ENCODE measurements around the gene HMGN5. TPM values are rescaled to one million over a fixed set of nuclear protein-coding genes. Genes with fewer than 3 reads are reported as not detected.

HMGN5 gene
- total RNA-seq (2022; extraction: Qiagen RNA extraction): 1.6 to 3.8 TPM (median 2.4 TPM) in 5 replicates

GRCh38 chrX:81201671-81202455, at the start of gene HMGN5, which contains the start of gene SH3BGRL:
TSS of gene HMGN5 (minus strand) at chrX:81201913. CDS start at chrX:81121549, 80,364 bp downstream.
TSS of gene SH3BGRL (plus strand) at chrX:81202102. CDS start at chrX:81202201, 99 bp downstream.

Other genes with a start within 250 kb of the HMGN5 start
- 43.7 to 52.4 TPM (median 45.0 TPM) in 5 replicates for gene SH3BGRL, start 189 bp upstream of the HMGN5 start, total RNA-seq (2022; extraction: Qiagen RNA extraction)